GM12878 (cell line): ENCODE data around the gene RNASE7. TPM values are rescaled to one million over a fixed set of nuclear protein-coding genes. Genes with fewer than 3 reads are reported as not detected.

Experiments
- ATAC-seq: fragments of 200-7000 bp; cut with Tn5 transposase; 3 replicates; pipeline ENCODE4 v1.9.1; 2020; ENCODE audit warnings: mild to moderate bottlenecking, moderate library complexity
- BruUV-seq: library from RNA; stranded (reverse); fragments of 400-500 nt; replicated peaks from 2 replicates; lab custom pipeline; 2021; lab: Mats Ljungman, UMichigan
- CTCF ChIA-PET: fragments of 300-600 bp; sonication (Branson Sonifier 250); formaldehyde crosslinking; extraction: SDS; loops from one replicate; lab custom pipeline; 2021; ENCODE audit warnings: inconsistent platforms; lab: Yijun Ruan, JAX
- POLR2A ChIA-PET: fragments of 350-600 bp; formaldehyde crosslinking; extraction: SDS; loops from one replicate; lab custom pipeline; 2021; ENCODE audit warnings: inconsistent platforms; lab: Charles Lee
- RAD21 ChIA-PET: fragments of 300-600 bp; sonication (Branson Sonifier 250); formaldehyde crosslinking; loops from one replicate; lab custom pipeline; 2023; ENCODE audit warnings: antibody characterized with exemption; ENCODE audit not compliant: unreplicated experiment; lab: Charles Lee
- SMC1A ChIA-PET: fragments of 300-600 bp; sonication (Branson Sonifier 250); formaldehyde crosslinking; loops from one replicate; lab custom pipeline; 2023; ENCODE audit not compliant: unreplicated experiment, uncharacterized antibody; lab: Charles Lee
- DNase-seq: peaks from one replicate; pipeline ENCODE4 v3.0.0-alpha.2; 2011; ENCODE audit warnings: low read depth, low spot score
- FAIRE-seq: peaks from 3 replicates; lab custom pipeline; 2011; peaks lifted over from hg19 to GRCh38; lab: Jason Lieb, UNC
- H2AFZ ChIP-seq: 2 replicates; pipeline ENCODE4 v1.6.0; 2011; ENCODE audit warnings: low read depth, low read length, control low read depth; ENCODE audit not compliant: control insufficient read depth
- H3K27ac ChIP-seq: 2 replicates; pipeline ENCODE4 v1.5.1; 2011; ENCODE audit warnings: control low read depth; ENCODE audit not compliant: control insufficient read depth, insufficient read depth
- H3K27me3 ChIP-seq, 2 experiments: replicated peaks in 1 of 2; 2 replicates each; pipeline versions ENCODE4 v1.6.0 to v1.6.1; 2011; ENCODE audit warnings: low read length in 1 of 2; ENCODE audit not compliant: control insufficient read depth in 2 of 2, insufficient read depth in 2 of 2
- H3K36me3 ChIP-seq, 2 experiments: 2 replicates each; pipeline ENCODE4 v1.5.1; 2011; ENCODE audit warnings: low read length in 1 of 2; ENCODE audit not compliant: control insufficient read depth in 2 of 2, insufficient read depth in 2 of 2
- H3K4me1 ChIP-seq: 2 replicates; pipeline ENCODE4 v1.6.1; 2011; ENCODE audit warnings: mild to moderate bottlenecking, low read length, moderate library complexity, mixed read lengths; ENCODE audit not compliant: control insufficient read depth, insufficient read depth
- H3K4me2 ChIP-seq: 2 replicates; pipeline ENCODE4 v1.6.0; 2011; ENCODE audit warnings: control low read depth; ENCODE audit not compliant: control insufficient read depth, insufficient read depth
- H3K4me3 ChIP-seq: fragments of 200-600 bp; sonication (generic); 2 replicates; pipeline ENCODE4 v1.5.1; 2016
- H3K79me2 ChIP-seq: 2 replicates; pipeline ENCODE4 v1.6.0; 2011; ENCODE audit warnings: low read length; ENCODE audit not compliant: control insufficient read depth, insufficient read depth
- H3K9ac ChIP-seq: 2 replicates; pipeline ENCODE4 v1.8.0; 2011; ENCODE audit warnings: low read length, control low read depth, mixed read lengths; ENCODE audit not compliant: control insufficient read depth, insufficient read depth
- H3K9me3 ChIP-seq: replicated peaks from 3 replicates; pipeline ENCODE4 v1.5.1; 2011; ENCODE audit warnings: mild to moderate bottlenecking, low read length; ENCODE audit not compliant: control insufficient read depth, insufficient read depth
- H4K20me1 ChIP-seq: 2 replicates; pipeline ENCODE4 v1.6.0; 2011; ENCODE audit not compliant: control insufficient read depth, insufficient read depth
- NFYA ChIP-seq: IDR thresholded peaks from 2 replicates; pipeline ENCODE4 v1.6.1; 2011; ENCODE audit warnings: low read depth, mild to moderate bottlenecking, low read length, improper control_type of control experiment, borderline replicate concordance
- STAT3 ChIP-seq: IDR thresholded peaks from 2 replicates; pipeline ENCODE4 v1.6.1; 2011; ENCODE audit warnings: low read depth, low read length, improper control_type of control experiment
- SUPT20H ChIP-seq: IDR thresholded peaks from 2 replicates; pipeline ENCODE4 v1.6.1; 2011; ENCODE audit warnings: low read depth, mild to moderate bottlenecking, low read length, moderate library complexity, borderline replicate concordance; ENCODE audit not compliant: control insufficient read depth
- USF2 ChIP-seq: IDR thresholded peaks from 2 replicates; pipeline ENCODE4 v1.6.1; 2011; ENCODE audit warnings: low read depth, low read length, improper control_type of control experiment, borderline replicate concordance
- WGBS: methylation state at CpG from one replicate; pipeline ENCODE4 v1.1.6; 2016; ENCODE audit warnings: low lambda C conversion rate; ENCODE audit not compliant: insufficient replicate concordance, insufficient coverage; ENCODE audit errors: missing lambda C conversion rate; 5-methylcytosine and 5-hydroxymethylcytosine counted together
- in situ Hi-C: fragments of 300-500 bp; cut with MboI; formaldehyde crosslinking; loops from 9 replicates; pipeline ENCODE4 v1.14.3; 2018; ENCODE audit warnings: mixed read lengths
- intact Hi-C: fragments of 100-400 bp; cut with micrococcal nuclease; formaldehyde crosslinking; loops from one replicate; pipeline ENCODE4 v1.14.2; 2022; ENCODE audit not compliant: unreplicated experiment
- polyA plus RNA-seq, 11 experiments: library from polyadenylated mRNA; depleted of rRNA in 4 of 11; unstranded in 6 of 11; stranded (reverse) in 5 of 11; fragments of >200 nt; fragmentation: Nextera tagmentation in 4 of 11; fragmentation: Illumina TruSeq in 1 of 11; extraction: Ambion mirVana in 4 of 11; extraction: Trizol in 1 of 11; gene quantifications; 1 replicate in 1 of 11; 2 replicates in 10 of 11; pipeline versions ENCODE4 v1.2.1 to v1.2.3, GENCODE V29; 2011 to 2016; ENCODE audit warnings: inconsistent platforms in 2 of 11, missing spikeins in 2 of 11, low read depth in 1 of 11
- total RNA-seq, 4 experiments: library from RNA; depleted of rRNA in 3 of 4; stranded (reverse); fragments of >200 nt in 3 of 4; fragmentation: Illumina TruSeq in 1 of 4; extraction: Trizol in 1 of 4; gene quantifications; 2 replicates each; pipeline versions ENCODE4 v1.2.1 to v1.2.3, GENCODE V29; 2013 to 2021

The RNASE7 gene
- total and polyA plus RNA-seq, 10 of the 15 experiments (the other 5 are each of a cell fraction or from before 2014, with no cell fraction given), result not detected

- Histone ChIP-seq H3K4me2 (no peak overlapping the region), H3K4me1 (no peaks in the 10 kb centered on the region), H3K27ac (no peak overlapping the region), H3K79me2 (no peaks in the 10 kb centered on the region), H3K4me3 (no peak overlapping the region), H3K36me3 (no peaks in the 10 kb centered on the region), H3K27me3 (no peaks in the 10 kb centered on the region; a peak in 1 of 4 replicates), H3K9me3 (no peaks in the 10 kb centered on the region), H2AFZ (no peak overlapping the region), H3K9ac (no peak overlapping the region), H4K20me1 (no peaks in the 10 kb centered on the region)
- in situ Hi-C loops, result no loop called here
- SMC1A ChIA-PET, result interaction anchor here (0.9 to 5.9 kb wide), 6 partner anchors 9 to 78 kb away, joined by 5 to 78 read pairs (median 8); partner anchors contain the start of gene TMEM253
- no peak for ATAC-seq
- RAD21 ChIA-PET, result interaction anchor here (0.7 to 3.2 kb wide), 11 partner anchors 12 to 407 kb away, joined by 3 to 51 read pairs (median 4); partner anchors contain the start of genes ARHGEF40 and TMEM253
- CTCF ChIA-PET, result interaction anchor here (0.6 to 6.9 kb wide), 17 partner anchors 8 to 84 kb away, joined by 3 to 194 read pairs (median 7); partner anchors contain the start of genes ARHGEF40, RNASE8 and TMEM253
- no peak for FAIRE-seq
- no TSS peak for BruUV-seq
- TF ChIP-seq USF2 (no peak), STAT3 (no peak), SUPT20H (no peak), NFYA (no peak)
- intact Hi-C loops, result loop anchor here (1.0 kb wide), 3 partner anchors 15 to 78 kb away; no protein-coding TSS in a partner anchor
- WGBS, result 77% methylated on average over 19 of the region's 42 CpGs
- POLR2A ChIA-PET, result no interaction called here
- DNase-seq, result no peak
These were observed 49.7 kb downstream of the RNASE7 start for GRCh38 chr14:21091821-21092272.
